ENCODE data around the gene HNRNPA1.

The HNRNPA1 gene

DNA sequence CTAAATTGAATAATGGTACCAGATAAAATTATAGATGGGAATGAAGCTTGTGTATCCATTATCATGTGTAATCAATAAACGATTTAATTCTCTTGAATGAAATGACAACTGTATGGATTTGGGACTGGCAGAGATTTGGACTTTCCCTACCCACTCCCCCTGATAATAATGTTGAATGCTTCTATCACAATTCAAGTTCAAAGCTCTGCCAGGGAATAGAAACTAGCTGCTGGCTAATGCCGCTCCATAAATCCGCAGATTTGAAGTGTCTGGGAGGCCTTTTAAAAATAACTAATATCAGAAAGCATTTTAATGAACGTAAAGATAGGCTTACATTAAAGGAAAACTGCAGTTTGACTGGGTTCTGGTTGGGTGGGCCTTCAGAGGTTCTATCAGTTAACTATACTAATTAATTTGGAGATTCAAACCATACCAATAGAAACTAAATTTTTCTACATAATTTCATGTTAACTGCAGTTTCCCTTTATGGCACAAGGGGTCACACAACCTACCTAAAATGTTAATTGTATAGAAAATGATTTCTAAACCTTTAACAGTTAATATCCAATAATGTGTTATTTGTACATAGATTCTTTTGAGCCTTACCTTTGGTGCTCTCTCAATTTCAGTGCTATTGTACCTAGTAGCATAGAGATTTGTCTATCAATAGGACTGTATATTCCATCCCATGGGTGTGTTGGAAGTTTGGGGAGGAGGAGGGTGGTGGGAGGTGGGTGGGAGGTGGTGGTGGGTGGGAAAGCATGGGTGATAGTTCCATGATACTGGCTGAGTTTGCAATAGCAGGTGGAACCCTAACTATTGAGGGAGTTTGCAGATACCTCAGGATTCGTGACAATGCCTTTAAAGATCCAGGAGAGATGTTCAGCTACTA lies 4.9 kb downstream of the HNRNPA1 start:
- TF ChIP-seq, protein P1, sequence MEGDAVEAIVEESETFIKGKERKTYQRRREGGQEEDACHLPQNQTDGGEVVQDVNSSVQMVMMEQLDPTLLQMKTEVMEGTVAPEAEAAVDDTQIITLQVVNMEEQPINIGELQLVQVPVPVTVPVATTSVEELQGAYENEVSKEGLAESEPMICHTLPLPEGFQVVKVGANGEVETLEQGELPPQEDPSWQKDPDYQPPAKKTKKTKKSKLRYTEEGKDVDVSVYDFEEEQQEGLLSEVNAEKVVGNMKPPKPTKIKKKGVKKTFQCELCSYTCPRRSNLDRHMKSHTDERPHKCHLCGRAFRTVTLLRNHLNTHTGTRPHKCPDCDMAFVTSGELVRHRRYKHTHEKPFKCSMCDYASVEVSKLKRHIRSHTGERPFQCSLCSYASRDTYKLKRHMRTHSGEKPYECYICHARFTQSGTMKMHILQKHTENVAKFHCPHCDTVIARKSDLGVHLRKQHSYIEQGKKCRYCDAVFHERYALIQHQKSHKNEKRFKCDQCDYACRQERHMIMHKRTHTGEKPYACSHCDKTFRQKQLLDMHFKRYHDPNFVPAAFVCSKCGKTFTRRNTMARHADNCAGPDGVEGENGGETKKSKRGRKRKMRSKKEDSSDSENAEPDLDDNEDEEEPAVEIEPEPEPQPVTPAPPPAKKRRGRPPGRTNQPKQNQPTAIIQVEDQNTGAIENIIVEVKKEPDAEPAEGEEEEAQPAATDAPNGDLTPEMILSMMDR (IDR thresholded peaks at IDR 0.05; ENCODE audit: insufficient read depth, low read length, poor library complexity, severe bottlenecking): no peak
- Histone ChIP-seq H3K36me3 (ENCODE audit: control insufficient read depth, insufficient read depth, low read length) (peaks cover 26% of the 10 kb centered on the region), H3K27me3 (replicated peaks; ENCODE audit: control insufficient read depth, insufficient read depth, low read length) (no peaks in the 10 kb centered on the region), H3K4me3 (replicated peaks; ENCODE audit: low read depth, low read length) (no peak overlapping the region)
- DNase-seq (ENCODE audit: extremely low read depth, insufficient read length): no peak

DNA sequence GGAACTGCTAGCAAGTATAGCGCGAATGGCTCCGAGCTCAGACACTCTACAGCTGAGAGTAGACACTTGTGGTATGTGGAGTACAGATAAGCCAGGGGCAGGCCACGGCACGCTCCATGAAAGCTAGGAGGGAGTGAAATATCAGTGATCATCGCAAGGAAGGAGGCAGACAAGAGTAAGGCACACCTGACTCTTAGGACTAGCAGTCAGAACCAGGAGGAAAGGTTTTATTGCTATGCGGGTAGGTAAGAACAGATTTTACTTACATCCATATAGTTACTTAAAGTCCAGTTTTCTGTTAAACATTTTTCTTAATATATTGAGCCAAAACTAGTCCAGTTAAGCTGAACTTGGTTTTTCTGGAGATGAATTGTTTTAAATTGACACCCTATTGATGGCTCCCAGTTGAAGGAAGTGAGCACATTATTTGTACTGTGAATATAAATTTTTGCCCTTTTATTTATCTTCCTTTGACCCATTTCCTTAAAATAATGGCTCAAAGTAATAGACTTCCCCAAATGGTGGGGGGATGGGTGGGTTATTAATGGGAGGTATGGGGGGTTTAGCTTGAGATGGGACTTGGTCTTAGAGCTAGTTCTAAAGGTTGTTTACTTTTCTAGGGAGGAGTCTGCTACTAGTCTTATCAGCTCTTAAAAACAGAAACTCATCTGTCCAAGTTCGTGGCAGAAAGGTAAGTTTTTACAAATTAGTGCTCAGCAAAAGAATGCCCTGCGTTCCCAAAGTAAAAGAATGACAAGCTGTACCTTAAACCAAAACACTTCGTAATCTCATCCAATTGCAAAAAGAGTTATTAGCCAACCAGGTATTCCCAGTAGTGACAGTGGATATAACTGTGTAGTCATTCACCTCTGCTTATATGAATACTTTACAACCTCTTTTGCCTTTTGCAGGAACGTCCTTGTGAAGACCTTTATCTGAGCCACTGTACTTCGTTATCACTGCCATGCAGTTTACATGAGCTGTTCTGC lies 5.8 kb downstream of the HNRNPA1 start:
- Histone ChIP-seq H3K36me3 (ENCODE audit: control insufficient read depth, insufficient read depth, low read length) (peaks cover 26% of the 10 kb centered on the region), H3K4me3 (replicated peaks; ENCODE audit: low read depth, low read length) (no peak overlapping the region), H3K27me3 (replicated peaks; ENCODE audit: control insufficient read depth, insufficient read depth, low read length) (no peaks in the 10 kb centered on the region)
- no peak for DNase-seq (ENCODE audit: extremely low read depth, insufficient read length)
- TF ChIP-seq, protein P1 (IDR thresholded peaks at IDR 0.05; ENCODE audit: insufficient read depth, low read length, poor library complexity, severe bottlenecking): no peak

DNA sequence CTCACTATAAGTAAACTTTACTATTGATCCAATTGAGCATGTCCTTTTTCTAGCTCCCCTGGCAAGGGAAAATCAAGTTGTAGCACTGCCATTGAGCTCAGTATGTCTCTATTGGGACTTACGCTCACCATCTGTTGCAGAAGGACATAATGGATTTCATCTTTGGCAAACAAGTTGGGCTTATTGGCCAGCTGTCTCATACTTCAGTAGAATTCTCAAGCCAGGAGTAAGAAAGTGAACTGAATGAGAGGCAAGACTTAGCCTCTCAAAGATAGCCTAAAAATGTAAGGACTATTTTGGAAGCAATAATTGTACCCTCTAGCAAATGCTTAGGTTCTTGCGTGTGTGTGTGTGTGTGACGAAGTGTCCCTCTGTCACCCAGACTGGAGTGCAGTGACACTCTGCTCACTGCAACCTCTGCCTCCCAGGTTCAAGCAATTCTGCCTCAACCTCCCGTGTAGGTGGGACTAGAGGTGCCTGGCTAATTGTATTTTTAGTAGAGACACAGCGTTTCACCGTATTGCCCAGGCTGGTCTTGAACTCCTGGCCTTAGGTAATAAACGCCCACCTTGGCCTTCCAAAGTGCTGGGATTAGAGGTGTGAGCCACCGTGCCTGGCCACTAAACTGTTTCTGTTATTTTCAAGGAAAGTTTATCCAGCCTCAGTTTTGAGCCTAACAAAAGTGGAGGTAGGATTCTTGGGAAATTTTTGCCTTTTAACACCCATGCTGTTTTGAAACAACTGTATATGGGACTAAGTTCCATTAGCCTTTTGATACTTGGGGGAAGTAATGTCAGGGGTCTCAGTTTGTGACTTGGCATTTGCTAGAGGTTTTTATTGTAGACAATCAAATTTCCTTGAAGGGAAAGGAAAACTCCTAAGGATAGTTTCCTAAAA lies 7.0 kb downstream of the HNRNPA1 start:
- peaks cover 24% of the 10 kb centered on the region for H3K36me3 ChIP-seq (ENCODE audit: control insufficient read depth, insufficient read depth, low read length)
- no peaks in the 10 kb centered on the region for H3K27me3 ChIP-seq (replicated peaks; ENCODE audit: control insufficient read depth, insufficient read depth, low read length)
- no peak for DNase-seq (ENCODE audit: extremely low read depth, insufficient read length)
- TF ChIP-seq, protein P1 (IDR thresholded peaks at IDR 0.05; ENCODE audit: insufficient read depth, low read length, poor library complexity, severe bottlenecking): no peak
- no peak overlapping the region for H3K4me3 ChIP-seq (replicated peaks; ENCODE audit: low read depth, low read length)

DNA sequence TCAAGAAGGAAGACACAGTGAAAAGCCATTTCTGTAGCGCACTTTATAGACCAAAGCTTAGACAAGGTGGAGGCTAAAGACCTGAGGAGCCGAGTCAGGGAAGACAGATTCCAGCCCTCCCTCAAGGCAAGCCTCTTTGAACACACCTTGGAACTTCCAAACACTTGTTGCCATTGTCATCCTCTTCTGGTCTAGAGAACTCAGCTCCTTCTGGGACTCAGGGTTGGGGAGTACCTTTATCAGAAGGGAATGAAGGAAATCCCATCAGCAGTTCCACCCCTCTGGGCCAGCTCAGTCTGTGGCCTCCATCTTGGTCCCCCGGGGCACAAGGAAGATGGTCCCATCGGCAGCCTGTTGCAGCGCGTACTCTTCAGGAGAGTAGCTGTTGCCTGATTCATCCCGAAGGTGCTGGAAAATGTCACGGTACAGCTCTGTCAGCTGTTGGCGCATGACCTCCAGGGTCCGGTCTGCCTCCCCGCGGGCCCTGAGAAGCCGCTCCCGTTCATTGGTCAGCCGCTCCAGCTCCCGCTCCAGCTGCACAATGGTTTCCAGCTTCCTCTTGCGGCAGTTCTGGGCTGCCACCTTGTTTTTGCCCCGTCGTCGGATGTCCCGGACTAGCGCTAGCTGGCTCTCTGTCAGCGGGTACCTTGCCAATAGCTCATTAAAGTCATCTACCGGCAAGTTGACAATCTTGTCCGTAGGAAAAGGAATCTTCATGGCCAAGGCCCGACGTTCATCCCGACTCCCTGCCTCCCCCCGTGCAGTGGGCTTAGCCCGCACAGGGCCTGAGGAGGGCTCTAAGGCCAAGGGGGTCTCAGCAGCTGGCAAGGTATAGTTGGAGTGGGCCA lies 11.8 kb downstream of the HNRNPA1 start:
- no peak overlapping the region for H3K4me3 ChIP-seq (replicated peaks; ENCODE audit: low read depth, low read length)
- no peaks in the 10 kb centered on the region for H3K27me3 ChIP-seq (replicated peaks; ENCODE audit: control insufficient read depth, insufficient read depth, low read length)
- peaks cover 4% of the 10 kb centered on the region for H3K36me3 ChIP-seq (ENCODE audit: control insufficient read depth, insufficient read depth, low read length)
- no peak for DNase-seq (ENCODE audit: extremely low read depth, insufficient read length)
- TF ChIP-seq, protein P1 (IDR thresholded peaks at IDR 0.05; ENCODE audit: insufficient read depth, low read length, poor library complexity, severe bottlenecking): no peak
